AG10803 (cell line): ENCODE measurements around the gene ABLIM3.

Source experiments
- DNase-seq: peaks from one replicate; pipeline ENCODE4 v3.0.0; 2010; ENCODE audit warnings: low read depth
- H3K4me3 ChIP-seq: 2 replicates; pipeline ENCODE4 v1.5.1; 2011; ENCODE audit warnings: mild to moderate bottlenecking, low read length, control low read depth
- CTCF ChIP-seq: conservative IDR thresholded peaks from 2 replicates; pipeline ENCODE4 v1.5.1; 2011; ENCODE audit warnings: mild to moderate bottlenecking, low read length, control low read depth, inconsistent platforms

The ABLIM3 gene

GRCh38 chr5:149133795-149134777 lies 7.2 kb upstream of the ABLIM3 start:
- DNase-seq = peak; percentile 78
- H3K4me3 ChIP-seq = no peak overlapping the region
- TF ChIP-seq CTCF = no peak

DNA sequence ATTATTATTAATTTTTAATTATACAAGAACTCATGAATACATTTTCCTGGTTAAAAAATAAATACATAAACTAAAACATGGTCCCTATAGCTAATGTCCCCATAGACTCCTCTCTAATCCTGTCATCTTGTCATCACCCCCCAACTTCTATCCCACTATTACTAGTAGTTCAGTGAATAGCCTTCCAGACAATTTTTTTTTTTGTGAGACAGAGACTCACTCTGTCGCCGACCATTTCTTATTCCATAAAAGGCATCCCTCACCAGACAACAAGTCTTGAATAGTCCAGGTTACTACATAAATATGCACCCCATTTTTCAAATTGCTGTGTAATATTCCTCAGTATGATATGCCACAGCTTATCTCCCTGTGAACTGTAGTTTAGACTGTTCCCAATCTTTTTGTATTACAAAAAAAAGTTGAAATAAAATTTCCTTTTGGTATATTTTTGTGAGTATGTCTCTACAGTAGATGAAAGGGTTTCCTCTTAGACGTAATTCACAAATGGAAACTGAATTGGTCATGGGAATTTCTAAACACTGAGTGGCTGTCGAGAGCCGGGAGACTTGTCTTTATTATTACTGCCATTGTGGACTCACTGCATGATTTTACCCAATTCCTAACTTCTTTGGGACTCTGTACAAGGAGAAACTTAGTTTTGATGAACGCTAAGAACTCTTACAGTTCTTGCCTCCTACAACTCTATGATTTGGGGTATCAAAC lies 6.4 kb upstream of the ABLIM3 start:
- TF ChIP-seq CTCF = no peak
- DNase-seq = no peak

GRCh38 chr5:149135536-149136201 lies 5.6 kb upstream of the ABLIM3 start:
- peak; percentile 79 for DNase-seq
- H3K4me3 ChIP-seq = no peak overlapping the region
- TF ChIP-seq CTCF = no peak

More for the DNA sequence above, 6.4 kb upstream of the ABLIM3 start:
- no peak overlapping the region for H3K4me3 ChIP-seq

- H3K4me3 ChIP-seq = no peak overlapping the region
- DNase-seq = no peak
- no peak for TF ChIP-seq CTCF
Observed at GRCh38 chr5:149138182-149138923, 2.9 kb upstream of the ABLIM3 start.

DNA sequence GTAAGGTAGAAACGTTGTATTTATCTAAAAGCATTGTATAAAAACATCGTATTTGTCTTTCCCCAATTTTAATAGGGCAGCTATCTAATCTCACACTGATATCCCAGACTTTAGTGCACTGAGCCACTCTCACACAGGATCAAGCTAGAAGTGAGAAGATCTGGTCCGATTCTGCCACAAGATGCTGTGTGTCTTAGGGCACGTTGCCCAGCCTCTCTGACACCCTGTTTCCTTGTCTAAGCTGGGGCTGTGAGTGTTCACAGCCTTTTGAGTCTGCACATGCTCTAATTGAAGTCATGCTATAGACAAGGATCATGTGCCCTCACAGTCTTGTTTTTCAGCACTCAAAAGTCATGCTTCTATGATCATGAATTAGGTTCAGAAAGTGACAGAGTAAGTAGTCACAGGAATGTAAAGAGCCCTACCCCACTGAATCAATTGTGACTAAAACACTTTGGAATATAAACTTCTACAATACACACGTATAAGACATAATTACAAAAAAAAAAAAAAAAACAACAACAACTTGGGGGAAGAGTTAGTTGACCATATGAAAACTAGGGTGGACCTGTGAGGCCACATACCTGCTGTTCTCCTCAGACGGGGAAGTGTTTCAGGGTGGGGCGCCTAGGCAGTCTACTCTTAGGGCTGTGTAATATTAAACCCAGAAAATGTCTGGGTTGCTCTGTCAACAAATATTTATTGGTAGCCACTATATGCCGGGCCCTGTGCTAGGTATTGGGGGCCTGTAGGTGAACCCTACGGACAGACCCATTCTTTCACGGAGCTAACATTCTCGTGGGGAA lies 893 bp upstream of the ABLIM3 start:
- no peak for DNase-seq
- no peak overlapping the region for H3K4me3 ChIP-seq
- TF ChIP-seq CTCF = no peak
